Gastrocnemius medialis (tissue), 4 donors: ENCODE measurements around the gene KRTCAP2.

Source experiments
- POLR2A ChIP-seq, 2 donors: fragments of 450-650 bp; IDR thresholded peaks; one replicate each; pipeline ENCODE4 v1.6.1; 2017; ENCODE audit warnings: antibody characterized with exemption in 2 of 2, mild to moderate bottlenecking in 2 of 2, moderate library complexity in 2 of 2
- TF ChIP-seq, protein P1 (sequence below), 5 experiments: fragments of 450-650 bp in 3 of 5; fragments of 200-600 bp in 2 of 5; sonication (generic) in 2 of 5; IDR thresholded peaks in 4 of 5; conservative IDR thresholded peaks in 1 of 5; 1 replicate in 4 of 5; 2 replicates in 1 of 5; pipeline ENCODE4 v1.5.1; 2016 to 2019; ENCODE audit warnings: antibody characterized with exemption in 5 of 5, mild to moderate bottlenecking in 3 of 5, moderate library complexity in 3 of 5

GRCh38 chr1:155198547-155198906, 25.4 kb upstream of the KRTCAP2 start:
- TF ChIP-seq, protein P1, sequence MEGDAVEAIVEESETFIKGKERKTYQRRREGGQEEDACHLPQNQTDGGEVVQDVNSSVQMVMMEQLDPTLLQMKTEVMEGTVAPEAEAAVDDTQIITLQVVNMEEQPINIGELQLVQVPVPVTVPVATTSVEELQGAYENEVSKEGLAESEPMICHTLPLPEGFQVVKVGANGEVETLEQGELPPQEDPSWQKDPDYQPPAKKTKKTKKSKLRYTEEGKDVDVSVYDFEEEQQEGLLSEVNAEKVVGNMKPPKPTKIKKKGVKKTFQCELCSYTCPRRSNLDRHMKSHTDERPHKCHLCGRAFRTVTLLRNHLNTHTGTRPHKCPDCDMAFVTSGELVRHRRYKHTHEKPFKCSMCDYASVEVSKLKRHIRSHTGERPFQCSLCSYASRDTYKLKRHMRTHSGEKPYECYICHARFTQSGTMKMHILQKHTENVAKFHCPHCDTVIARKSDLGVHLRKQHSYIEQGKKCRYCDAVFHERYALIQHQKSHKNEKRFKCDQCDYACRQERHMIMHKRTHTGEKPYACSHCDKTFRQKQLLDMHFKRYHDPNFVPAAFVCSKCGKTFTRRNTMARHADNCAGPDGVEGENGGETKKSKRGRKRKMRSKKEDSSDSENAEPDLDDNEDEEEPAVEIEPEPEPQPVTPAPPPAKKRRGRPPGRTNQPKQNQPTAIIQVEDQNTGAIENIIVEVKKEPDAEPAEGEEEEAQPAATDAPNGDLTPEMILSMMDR (IDR thresholded peaks at IDR 0.05 in 4 of 5, conservative IDR thresholded peaks at IDR 0.05 in 1 of 5) = no peak
- no peak for TF ChIP-seq POLR2A (IDR thresholded peaks at IDR 0.05)
